H1 (cell line): ENCODE measurements around the gene TCEA2. TPM values are rescaled to one million over a fixed set of nuclear protein-coding genes. Genes with fewer than 3 reads are reported as not detected.

Experiments used
- CEBPB ChIP-seq: IDR thresholded peaks from 2 replicates; pipeline ENCODE4 v1.6.1; 2012; ENCODE audit warnings: low read depth, low read length
- FOSL1 ChIP-seq: IDR thresholded peaks from 2 replicates; pipeline ENCODE4 v1.6.1; 2011; ENCODE audit warnings: mild to moderate bottlenecking, low read depth, low read length, moderate library complexity; ENCODE audit not compliant: insufficient read depth
- POU5F1 ChIP-seq: IDR thresholded peaks from 2 replicates; pipeline ENCODE4 v1.6.1; 2011; ENCODE audit warnings: low read depth, mild to moderate bottlenecking, low read length, moderate library complexity
- RAD21 ChIP-seq, 2 experiments: IDR thresholded peaks in 1 of 2; conservative IDR thresholded peaks in 1 of 2; 2 replicates each; pipeline ENCODE4 v1.6.1; 2011; ENCODE audit warnings: low read depth in 2 of 2, low read length in 2 of 2, improper control_type of control experiment in 1 of 2, inconsistent platforms in 1 of 2, mild to moderate bottlenecking in 1 of 2, moderate library complexity in 1 of 2
- RBBP5 ChIP-seq: IDR thresholded peaks from 2 replicates; pipeline ENCODE4 v1.7.1; 2012; ENCODE audit warnings: low read depth, mild to moderate bottlenecking, inconsistent platforms, low read length, moderate library complexity, borderline replicate concordance
- polyA plus RNA-seq, 7 experiments: library from polyadenylated mRNA; depleted of rRNA in 3 of 7; stranded (reverse) in 5 of 7; unstranded in 2 of 7; fragments of >200 nt in 5 of 7; fragments of 200-250 nt in 2 of 7; gene quantifications; 1 replicate in 5 of 7; 2 replicates in 1 of 7; 4 replicates in 1 of 7; pipeline versions ENCODE4 v1.2.1 to v1.2.3, GENCODE V29; 2011 to 2013; ENCODE audit warnings: missing spikeins in 2 of 7, mixed read lengths in 2 of 7
- total RNA-seq: library from RNA; stranded (reverse); fragmentation: NEBNext Ultra II Directional; extraction: Animal tissue kit (Norgen Biotek cat#: 25700); gene quantifications from 2 replicates; pipeline ENCODE4 v1.2.1, GENCODE V29; 2021
- TF ChIP-seq, protein P1 (sequence below), 3 experiments: IDR thresholded peaks; 1 replicate in 2 of 3; 2 replicates in 1 of 3; pipeline versions ENCODE4 v1.5.1 to v1.6.1; 2011; ENCODE audit warnings: low read length in 3 of 3, mild to moderate bottlenecking in 3 of 3, inconsistent platforms in 2 of 3, low read depth in 1 of 3, moderate library complexity in 1 of 3; ENCODE audit not compliant: insufficient read depth in 1 of 3; ENCODE audit errors: control extremely low read depth in 1 of 3

Gene TCEA2
- total and polyA plus RNA-seq, 2 of the 8 experiments (the other 6 are each of a cell fraction or from before 2014, with no cell fraction given), result 41.4 to 42.3 TPM

DNA sequence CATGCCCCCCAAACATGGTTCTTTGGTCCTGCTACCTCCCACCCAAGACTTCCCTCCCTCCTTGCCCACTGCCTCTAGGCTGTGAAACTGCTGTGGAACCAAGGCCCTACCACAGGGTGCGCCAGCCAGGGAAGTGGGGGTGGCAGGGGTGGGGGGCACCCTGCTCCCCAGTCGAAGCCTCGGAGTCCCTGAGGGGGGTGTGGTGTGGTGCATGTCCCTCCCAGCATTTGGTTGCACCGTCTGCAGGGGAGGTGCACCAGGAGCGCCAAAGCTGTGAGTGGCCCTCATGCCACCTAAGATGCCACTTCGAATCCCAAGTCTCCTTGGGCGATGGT lies 14.5 kb downstream of the TCEA2 start (continued):
- TF ChIP-seq RAD21 (IDR thresholded peaks at IDR 0.05 in 1 of 2, conservative IDR thresholded peaks at IDR 0.05 in 1 of 2; ENCODE audit: low read depth in 2 of 2, low read length in 2 of 2) (no peak), FOSL1 (no peak), POU5F1 (no peak), RBBP5 (no peak), CEBPB (no peak)
- TF ChIP-seq, protein P1, sequence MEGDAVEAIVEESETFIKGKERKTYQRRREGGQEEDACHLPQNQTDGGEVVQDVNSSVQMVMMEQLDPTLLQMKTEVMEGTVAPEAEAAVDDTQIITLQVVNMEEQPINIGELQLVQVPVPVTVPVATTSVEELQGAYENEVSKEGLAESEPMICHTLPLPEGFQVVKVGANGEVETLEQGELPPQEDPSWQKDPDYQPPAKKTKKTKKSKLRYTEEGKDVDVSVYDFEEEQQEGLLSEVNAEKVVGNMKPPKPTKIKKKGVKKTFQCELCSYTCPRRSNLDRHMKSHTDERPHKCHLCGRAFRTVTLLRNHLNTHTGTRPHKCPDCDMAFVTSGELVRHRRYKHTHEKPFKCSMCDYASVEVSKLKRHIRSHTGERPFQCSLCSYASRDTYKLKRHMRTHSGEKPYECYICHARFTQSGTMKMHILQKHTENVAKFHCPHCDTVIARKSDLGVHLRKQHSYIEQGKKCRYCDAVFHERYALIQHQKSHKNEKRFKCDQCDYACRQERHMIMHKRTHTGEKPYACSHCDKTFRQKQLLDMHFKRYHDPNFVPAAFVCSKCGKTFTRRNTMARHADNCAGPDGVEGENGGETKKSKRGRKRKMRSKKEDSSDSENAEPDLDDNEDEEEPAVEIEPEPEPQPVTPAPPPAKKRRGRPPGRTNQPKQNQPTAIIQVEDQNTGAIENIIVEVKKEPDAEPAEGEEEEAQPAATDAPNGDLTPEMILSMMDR (IDR thresholded peaks at IDR 0.05; ENCODE audit: control extremely low read depth in 1 of 3, insufficient read depth in 1 of 3, low read depth in 1 of 3, low read length in 3 of 3), result no peak
